GM21717 (cell line): ENCODE data around the gene TACC2.

Experiments
- ATAC-seq: cut with Tn5 transposase; IDR thresholded peaks from one replicate; pipeline ENCODE4 v1.9.1; 2021; ENCODE audit warnings: mild to moderate bottlenecking, moderate library complexity; ENCODE audit not compliant: unreplicated experiment

TACC2 gene

DNA sequence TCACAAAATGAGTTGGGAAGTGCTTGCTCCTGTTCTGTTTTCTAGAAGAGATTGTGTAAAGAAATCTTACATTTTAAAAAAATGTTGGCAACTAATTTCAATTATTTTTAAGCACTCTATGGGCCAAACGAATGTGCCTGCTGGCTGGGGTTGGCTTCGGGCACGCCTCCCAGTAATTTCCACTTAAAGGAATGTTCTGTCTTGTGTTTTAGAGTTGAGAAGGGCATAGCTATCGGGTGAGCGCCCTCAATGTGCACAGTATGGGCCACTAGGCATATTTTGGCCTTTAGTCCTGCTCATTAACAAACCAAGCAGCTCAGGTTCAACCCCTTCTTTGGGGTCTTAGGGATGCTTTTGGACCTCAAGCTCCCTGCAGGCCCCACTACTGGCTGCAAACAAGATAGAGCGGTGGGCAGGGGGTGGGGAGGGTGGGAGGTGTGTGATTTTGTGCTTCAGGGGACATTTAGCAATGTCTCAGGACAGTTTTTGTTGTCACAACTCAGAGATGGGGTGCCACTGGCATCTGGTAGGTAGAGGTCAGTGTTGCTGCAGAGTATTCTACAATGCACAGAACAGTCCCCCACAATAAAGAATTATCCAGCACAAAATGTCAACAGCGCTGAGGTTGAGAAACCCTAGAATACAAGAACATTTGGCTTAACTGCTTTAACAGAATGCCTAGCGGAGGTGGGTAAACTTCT lies 40.7 kb downstream of the TACC2 start:
- no peak for ATAC-seq

DNA sequence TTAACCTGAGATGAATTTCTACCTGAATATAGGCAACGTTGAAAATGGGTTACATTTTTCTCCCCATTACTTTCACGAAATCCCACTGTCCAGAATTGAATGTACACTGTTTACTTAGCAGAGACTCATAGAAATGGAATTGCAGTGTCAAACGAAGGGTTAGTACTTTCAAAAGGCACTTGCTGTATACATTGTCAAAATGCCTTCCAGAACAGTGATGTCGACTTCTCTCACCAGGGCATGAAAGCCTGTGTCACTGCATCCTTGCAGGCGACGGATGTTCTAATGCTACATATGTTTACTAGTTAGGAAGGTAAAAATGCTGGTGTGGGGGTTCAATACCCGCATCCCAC lies 41.2 kb downstream of the TACC2 start:
- ATAC-seq, result no peak

DNA sequence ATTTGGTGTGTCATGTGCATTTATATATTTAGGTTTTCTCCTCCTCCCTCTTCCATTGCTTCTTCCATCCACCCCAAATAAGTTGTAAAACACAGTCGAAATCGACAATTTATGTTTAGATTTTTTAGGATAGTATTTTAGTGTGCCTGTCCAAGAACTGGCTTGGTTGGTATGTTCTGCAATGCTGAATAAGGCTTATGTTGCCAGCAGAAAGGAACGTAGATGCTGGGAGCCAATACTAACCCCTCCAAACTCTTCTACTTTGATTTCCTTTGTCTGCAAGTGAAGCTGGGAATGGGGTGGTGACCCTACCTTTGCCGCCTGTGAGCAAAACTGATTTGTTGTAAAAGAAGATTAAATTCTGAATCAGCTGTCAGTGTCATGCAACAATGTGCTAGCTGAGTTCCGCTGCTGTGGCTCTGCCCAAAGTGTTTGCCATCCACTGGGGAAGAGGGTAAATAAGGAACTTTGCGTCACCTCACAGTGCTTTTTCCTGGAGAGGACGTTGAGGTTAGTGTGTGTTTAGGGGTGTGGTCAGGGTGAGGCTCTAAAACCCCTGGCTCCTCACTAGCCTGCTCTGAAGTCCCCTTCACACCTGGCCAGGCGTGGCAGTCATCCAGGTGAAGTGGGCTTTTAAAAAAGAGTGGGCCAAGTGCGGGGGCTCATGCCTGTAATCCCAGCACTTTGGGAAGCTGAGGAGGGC lies 44.4 kb downstream of the TACC2 start:
- ATAC-seq, result no peak

DNA sequence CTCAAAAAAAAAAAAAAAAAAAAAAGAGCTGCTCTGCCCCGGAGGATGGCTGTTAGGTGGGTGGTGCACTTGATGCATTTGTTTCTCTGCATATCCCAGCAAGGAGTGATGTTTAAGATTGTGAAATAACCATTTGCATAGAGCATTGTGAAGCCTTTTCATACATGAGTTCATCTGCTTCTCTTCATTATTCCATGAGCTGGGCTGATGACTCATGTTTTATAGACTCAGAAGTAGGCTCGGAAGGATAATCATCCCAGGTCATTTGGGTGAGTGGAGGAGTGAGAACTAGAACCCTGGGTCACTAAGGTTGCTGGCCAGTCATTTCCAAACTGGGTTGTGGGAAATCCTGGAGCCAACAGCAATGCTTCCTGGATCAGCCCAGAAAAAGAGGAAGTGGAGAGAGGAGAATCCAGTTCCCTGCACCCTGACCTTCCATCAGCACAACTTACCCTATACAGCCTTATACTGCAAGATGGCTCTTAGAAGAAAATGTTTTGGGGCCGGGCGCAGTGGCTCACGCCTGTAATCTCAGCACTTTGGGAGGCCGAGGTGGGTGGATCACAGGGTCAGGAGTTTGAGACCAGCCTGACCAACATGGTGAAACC lies 45.3 kb downstream of the TACC2 start:
- ATAC-seq, result no peak

DNA sequence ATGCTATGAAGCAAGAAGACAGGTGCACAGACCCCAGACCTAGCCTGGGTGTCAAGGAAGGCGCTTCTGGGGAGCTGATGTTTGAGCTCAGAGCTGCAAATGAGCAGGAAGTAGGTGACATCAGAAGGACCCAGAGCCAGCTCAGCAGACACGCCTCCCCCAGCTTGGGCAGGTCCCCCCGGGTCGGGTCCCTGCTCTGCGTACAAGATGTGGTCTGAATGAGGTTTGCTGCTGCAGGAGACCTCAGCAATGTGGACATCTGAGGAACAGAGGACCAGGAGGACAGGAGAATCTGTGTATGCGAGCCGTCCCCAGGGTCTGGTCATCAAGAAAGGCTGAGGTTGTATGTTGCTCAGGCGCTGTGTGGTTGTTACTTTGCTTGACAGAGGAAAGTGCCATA lies 51.8 kb downstream of the TACC2 start:
- no peak for ATAC-seq

DNA sequence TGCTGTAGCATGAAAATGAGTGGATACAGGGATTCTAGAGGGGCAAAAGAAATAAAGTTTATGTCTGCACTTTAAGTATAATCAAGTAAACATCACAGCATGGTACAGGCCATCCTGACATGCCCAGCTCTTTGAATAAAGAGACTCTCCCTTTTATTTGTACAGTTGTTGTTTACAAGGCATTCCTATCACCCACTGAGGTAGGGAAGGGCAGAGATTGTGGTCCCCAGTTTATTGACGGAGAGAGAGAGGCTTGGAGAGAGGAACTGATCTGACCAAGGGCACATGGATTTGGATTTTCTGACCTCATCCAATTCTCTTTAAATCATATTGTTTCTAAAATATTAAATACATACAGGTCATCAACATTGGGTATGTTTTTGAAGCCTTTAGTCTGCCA lies 53.9 kb downstream of the TACC2 start:
- no peak for ATAC-seq

DNA sequence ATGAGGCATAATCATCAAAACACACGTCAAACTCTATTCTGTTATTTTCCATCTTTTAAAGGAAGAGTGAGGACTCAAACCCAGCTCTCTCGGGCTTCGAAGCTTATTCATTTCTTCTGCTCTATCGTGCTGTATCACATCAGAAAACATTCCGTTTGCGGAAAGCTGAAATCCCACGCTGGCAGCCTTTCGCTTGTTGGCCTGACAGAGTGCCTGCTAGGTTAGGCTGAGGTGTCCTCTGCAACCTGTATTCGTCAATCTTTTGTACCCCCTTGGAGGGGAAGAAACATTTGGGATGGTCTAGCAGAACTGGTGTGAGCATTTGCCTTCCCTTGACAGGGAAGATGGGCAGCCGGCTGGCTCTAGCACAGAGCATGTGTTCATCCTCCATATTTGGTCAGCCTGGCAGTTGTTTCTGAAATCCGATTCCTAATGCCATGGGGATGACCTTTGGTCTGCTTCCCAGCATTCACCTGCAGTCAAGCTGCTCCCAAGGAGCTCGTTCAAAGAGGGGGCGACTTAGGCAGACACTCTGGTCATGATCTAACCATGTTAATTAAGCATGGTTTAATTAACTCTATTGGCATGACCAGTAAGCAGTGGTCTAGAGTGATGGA lies 55.2 kb downstream of the TACC2 start:
- ATAC-seq, result no peak

DNA sequence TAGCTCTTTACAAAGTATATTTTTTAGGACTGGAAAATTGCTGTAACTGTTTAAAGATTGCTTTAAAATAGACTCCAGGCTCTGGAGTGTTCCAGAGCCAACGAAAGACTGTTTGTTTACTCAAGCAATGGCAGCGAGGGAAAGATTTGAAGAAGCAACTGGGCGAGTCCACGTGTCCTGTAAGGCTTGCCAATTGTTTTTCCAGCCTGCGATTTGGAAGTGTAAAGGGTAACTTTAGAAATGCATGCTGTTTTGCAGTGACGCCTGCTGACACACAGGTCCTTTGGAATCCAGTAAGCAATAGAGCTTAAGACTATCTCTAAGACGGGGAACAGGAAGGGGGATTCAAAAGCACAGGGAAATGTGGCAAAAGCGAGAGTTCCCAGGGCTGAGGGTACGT lies 55.8 kb downstream of the TACC2 start:
- no peak for ATAC-seq

DNA sequence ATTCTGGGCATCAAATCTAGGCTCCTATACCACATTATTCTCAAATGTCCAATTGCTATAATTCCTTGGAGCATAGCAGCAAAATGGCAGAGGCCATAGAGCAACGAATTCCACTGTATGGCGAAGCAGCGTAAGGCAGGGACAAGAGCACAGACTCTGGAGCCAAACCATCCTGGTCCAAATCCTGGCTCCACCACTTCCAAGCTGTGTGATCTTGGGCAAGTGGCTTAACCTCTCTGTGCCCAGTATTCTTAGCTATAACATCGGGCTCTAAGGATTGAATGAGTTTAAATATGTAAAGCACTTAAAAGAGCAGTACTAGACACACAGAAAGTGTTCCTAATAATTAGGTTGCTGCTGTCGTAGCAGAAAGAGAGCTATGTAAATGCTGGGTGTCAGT lies 56.2 kb downstream of the TACC2 start:
- no peak for ATAC-seq

DNA sequence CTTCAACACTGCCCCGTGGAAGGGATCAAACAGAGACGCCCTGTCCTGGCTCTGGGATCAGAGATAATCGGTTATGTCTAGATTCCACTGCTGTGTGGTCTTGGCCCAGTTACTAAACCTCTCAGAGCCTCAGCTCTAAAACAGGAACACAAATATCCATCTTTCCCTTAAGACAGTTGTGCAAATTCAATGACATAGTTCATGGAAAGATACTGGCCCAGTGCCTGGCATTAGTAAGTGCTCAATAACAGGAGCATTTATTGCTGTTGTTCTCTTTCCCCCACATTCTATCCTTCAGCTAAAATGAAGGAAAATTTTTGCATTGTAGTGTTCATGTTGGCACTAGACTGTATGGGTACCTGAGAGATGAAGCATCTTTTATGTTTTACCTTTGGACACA lies 58.6 kb downstream of the TACC2 start:
- ATAC-seq, result no peak

DNA sequence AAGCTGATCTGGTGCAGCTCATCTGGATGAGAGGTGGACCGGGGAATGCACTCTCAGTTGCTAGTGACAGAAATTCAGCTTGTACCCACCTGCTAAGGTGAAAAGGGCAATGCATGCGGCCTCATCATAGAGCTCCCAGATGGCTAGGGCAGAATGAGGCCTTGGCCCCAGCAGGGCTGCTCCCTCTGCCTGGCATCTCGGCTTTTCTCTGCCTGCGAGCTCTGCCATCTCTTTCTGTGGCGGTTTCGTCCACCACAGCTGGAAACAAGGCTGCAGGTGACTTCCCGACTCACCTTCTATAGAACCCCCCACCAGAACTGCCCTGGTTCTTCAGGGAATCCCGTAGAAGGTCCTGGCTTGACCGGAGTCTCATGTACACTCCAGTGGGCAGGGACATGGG lies 60.1 kb downstream of the TACC2 start:
- ATAC-seq, result no peak

DNA sequence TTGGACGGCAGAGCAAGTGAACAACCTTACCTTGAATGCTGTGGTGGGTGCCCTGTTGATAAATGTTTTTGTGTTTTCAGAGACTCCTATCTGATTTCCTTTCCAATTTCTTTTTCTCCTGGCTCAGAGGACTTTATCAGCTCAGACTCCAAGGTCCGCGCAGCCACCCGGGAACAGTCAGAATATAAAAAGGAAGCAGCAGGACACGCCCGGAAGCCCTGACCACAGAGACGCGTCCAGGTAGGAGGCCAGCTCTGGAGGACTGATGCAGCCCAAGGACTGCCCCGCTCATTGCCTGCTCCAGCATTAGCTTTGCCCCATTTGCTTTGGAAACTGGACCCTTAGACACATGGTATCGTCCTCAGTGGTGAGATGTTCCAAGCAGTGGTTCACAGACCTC lies 61.3 kb downstream of the TACC2 start:
- no peak for ATAC-seq

DNA sequence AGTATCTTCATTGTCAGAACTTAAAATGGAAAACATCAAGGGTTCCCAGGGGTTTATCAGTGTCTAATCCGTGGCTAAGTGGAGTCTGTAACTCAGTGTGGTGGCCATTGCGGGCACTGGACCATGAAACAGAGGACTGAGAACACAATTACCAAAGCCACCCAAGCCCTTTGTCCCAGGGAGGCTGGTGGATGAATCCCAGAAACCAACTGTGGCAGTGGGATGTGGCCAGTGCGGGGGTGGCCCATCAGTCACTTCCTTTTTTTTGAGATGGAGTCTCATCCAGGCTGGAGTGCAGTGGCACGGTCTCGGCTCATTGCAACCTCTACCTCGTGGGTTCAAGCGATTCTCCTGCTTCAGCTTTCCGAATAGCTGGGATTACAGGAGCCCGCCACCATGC lies 61.8 kb downstream of the TACC2 start:
- ATAC-seq, result no peak

DNA sequence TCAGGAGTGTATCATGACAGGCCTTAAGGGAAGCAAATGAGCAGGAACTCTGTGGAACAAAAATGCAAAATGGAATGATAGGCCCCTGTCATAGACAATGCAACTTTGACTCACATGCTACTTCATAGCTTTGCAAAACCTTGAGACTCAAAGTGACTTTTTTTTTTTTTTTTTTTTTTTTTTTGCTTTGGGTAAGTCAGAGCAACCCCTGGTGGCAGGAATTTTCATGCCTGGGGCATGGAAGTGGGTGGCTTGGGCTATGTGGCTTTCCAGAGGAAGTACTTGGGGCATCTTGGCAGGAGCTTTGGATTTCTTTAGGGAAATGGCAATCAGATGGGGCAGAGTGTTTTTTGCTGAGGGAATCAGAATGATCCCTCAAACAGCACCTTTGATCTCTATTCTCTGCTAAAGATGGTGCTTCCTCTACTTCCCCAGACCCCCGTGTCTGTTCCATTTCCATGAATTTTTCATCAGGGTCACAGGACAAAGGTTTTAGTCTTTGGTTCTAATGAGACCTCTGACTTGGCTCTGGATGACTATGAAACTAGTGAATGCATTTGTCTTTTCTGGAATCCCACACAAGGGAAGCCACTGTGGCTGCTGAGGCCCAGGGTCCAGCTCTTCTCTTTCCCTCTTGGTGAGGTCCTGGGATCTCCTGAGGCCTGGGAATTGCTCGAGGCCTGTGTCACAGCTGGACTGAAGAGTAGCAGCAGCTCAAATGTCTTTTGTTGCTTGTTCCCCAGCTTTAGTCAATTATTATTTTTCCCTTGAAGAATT lies 62.8 kb downstream of the TACC2 start:
- no peak for ATAC-seq

DNA sequence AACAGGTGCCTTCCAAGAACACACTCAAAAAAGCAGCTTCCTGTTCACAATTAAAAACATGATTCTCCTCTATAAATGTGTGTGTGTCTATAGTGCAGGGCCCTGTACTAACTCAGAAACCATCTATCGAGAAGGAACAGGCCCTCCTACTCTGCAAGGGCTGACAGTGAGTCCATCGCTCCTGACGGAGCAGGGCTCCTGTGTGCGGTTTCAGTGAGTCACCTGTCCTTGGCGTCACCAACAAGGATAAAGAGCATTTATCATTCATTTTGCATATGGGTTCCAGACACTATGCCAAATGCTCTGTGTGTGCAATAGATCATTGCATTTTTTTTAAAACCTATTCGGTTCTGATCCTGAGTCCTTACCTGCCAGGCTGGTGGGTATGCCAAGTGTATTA lies 63.7 kb downstream of the TACC2 start:
- no peak for ATAC-seq

DNA sequence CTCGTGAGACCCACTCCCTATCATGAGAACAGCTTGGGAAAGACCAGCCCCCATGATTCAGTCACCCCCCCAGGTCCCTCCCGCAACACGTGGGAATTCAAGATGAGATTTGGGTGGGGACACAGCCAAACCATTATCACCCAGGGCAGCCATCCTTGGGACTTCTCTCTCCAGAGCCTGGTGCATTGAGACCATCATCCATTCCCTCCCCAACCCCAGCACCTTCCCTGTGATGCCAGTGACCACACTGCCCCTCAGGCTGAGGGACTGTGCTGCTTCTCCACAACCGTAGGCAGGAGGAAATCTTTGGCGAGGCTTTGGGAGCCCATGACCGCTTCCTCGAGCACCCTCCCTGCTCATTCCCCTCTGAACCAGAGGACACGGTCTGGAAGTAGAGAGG lies 64.4 kb downstream of the TACC2 start:
- ATAC-seq, result no peak

DNA sequence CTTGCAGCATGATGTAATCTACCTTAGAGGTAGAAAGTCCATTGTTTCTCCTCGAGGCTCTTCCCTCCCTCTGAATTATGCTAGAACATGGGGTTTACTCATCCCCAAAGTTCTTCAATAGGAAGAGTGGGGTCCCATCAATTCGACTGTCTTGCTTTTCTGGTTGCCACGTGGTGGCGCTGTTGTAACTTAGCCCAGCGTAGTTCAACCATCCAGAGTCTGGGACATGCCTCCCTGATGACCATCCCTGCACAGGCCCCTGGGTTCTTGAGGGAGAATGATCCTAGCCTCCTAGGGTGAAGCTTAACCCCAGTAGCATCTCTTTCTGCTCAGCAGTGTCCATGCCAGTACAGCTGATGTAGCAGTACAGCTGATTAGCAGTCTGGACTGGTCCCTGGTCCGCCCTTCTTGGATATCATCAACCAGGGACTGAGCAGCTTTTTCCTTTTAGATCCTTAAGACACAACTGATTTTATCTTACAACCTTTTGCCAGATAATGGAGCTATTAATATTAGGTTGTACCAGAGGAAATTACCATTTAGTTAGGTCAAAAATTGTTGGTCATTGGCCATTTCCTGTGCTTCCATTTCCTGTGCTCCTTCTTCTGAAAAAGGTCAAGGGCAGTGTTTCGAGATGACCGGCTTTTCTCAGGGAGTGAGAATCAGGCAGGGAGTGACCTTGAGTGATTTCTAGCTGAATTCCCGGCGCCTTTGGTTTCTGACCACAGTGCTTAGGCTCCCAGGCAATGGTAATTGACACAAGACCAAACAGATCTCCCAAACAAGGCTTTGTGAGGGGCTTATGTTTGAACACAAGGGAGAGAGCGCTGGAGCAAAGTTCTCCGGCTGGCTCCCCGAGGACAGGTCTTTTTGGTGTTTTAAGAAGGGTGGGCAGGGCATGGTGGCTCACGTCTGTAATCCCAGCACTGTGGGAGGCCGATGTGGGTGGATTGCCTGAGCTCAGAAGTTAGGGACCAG lies 65.4 kb downstream of the TACC2 start:
- no peak for ATAC-seq

DNA sequence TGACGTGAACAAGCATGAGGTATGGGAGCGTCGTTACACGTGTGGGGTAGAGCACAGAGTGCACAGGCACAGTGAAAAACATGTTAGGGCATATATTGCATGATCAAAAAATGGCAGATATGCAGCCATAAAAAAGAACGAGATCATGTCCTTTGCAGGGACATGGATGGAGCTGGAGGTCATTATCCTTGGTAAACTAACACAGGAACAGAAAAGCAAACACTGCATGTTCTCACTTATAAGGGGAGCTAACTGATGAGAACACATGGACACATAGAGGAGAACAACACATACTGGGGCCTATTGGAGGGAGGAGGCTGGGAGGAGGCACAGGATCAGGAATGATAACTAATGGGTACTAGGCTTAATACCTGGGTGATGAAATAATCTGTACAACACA lies 66.3 kb downstream of the TACC2 start:
- ATAC-seq, result no peak

DNA sequence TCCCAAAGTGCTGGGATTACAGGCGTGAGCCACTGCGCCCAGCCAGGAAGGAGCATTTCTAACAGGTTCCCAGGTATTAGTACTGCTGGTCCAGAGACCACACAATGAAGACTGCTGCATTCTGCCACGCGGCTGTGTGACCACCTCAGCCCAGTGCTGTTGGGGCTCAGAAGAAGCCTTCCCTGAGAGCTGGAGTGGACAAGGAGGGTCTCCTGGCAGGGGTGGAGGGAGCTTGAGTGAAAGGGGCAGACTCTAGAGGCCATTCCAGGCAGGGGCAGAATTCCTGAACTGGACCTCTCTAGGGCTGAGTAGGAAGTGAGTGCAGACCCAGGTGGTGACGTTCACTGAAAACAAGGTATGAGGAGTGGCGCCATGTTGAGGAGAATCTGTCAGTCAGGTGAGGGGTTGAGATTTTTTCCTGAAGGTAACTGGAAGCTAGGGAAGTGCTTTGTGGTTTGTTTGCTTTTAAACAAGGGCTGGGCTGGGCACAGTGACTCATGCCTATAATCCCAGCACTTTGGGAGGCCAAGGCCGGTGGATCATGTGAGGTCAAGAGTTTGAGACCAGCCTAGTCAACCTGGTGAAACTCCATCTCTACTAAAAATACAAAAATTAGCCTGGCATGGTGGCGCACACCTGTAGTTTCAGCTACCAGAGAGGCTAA lies 67.6 kb downstream of the TACC2 start:
- ATAC-seq, result no peak
